Measurements from ENCODE around the gene ATXN1.

The ATXN1 gene

DNA sequence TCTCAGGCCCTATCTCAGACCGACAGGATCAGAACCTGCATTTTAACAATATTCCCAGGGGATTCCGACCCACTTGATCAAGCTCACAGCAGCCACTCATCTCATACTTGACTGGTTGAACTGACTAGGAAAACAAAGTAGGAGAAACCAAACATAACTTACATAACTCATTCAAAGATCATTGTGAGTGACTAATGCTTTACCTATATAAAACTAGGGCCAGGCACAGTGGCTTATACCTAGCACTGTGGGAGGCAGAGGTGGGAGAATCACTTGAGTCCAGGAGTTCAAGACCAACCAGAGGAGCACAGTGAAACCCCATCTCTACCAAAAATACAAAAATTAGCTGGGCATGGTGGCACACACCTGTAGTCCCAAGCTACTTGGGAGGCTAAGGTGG, 251.0 kb downstream of the ATXN1 start:
- Histone ChIP-seq H3K4me3 (ENCODE audit: low read depth in 1 of 2, low read length in 2 of 2) (no peak overlapping the region), H3K9me3 (ENCODE audit: control insufficient read depth in 1 of 2, low read length in 2 of 2) (no peaks in the 10 kb centered on the region), H3K9ac (ENCODE audit: low read depth in 1 of 2, low read length in 2 of 2) (no peak overlapping the region), H3K27ac (ENCODE audit: low read depth, low read length) (no peak overlapping the region), H3K4me1 (ENCODE audit: control insufficient read depth in 1 of 2, insufficient read depth in 2 of 2, low read length in 2 of 2) (peaks cover 10 to 34% of the 10 kb centered on the region in 2 donors), H3K27me3 (ENCODE audit: control insufficient read depth in 1 of 2, insufficient read depth in 2 of 2, low read length in 2 of 2) (no peaks in the 10 kb centered on the region), H3K36me3 (ENCODE audit: control insufficient read depth in 1 of 2, insufficient read depth in 2 of 2, low read length in 2 of 2) (no peaks in the 10 kb centered on the region)

DNA sequence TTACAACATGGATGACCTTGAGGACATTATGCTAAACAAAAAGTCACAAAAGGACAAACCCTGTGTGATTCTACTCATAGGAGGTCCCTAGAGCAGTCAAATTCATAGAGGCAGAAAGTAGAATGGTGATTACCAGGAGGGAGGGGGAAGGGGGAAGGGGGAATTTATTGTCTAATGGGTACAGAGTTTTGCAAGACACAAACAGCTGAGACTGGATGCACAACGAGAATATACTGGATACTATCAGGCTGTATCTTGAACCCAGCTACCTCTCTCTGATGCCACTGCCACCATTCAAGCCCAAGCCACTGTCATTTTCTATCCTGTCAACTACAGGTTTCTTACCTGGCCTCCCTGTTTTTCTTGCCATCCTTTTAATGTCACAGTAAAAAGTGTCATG, 252.3 kb downstream of the ATXN1 start:
- H3K27me3 ChIP-seq (ENCODE audit: control insufficient read depth in 1 of 2, insufficient read depth in 2 of 2, low read length in 2 of 2) = no peaks in the 10 kb centered on the region
- H3K4me1 ChIP-seq (ENCODE audit: control insufficient read depth in 1 of 2, insufficient read depth in 2 of 2, low read length in 2 of 2) = peaks cover 18 to 40% of the 10 kb centered on the region in 2 donors

DNA sequence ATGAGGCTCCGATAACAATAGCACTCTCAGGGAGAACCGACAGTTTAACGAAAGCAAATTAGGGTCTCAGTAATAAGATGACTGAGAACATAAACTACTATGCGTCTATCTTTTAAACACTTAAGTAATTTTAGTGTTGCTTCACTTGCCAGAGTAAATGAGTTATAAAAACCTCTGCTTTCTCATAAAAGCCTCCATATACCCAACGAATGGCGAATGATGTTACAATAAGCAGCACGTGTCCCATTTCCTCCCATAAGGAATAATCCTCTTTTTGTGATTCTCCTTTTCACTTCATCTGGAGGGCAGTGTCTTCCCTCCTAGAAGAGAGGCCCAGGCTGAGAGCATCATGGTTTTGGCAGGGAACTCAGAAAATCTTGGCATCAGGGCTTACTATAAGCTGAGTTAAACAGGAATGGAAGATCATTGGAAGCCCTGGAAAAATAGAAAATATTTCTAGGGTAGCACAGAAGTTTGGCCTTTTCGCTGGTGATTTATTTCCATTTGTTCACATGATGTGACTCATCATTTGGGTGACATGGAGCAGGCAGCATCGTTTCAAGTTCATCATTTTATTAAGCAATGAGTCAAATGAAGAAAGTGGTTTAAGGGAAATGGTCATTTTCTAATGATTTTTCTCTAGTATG, 255.4 kb downstream of the ATXN1 start:
- H3K9me3 ChIP-seq (ENCODE audit: control insufficient read depth in 1 of 2, low read length in 2 of 2) = no peaks in the 10 kb centered on the region
- H3K4me1 ChIP-seq (ENCODE audit: control insufficient read depth in 1 of 2, insufficient read depth in 2 of 2, low read length in 2 of 2) = peaks cover 9 to 11% of the 10 kb centered on the region in 2 donors
- no peak overlapping the region for H3K4me3 ChIP-seq (ENCODE audit: low read depth in 1 of 2, low read length in 2 of 2)
- no peak overlapping the region for H3K27ac ChIP-seq (ENCODE audit: low read depth, low read length)
- no peak overlapping the region for H3K9ac ChIP-seq (ENCODE audit: low read depth in 1 of 2, low read length in 2 of 2)
- no peaks in the 10 kb centered on the region for H3K36me3 ChIP-seq (ENCODE audit: control insufficient read depth in 1 of 2, insufficient read depth in 2 of 2, low read length in 2 of 2)
- H3K27me3 ChIP-seq (ENCODE audit: control insufficient read depth in 1 of 2, insufficient read depth in 2 of 2, low read length in 2 of 2) = no peaks in the 10 kb centered on the region

More for the DNA sequence above, 252.3 kb downstream of the ATXN1 start:
- Histone ChIP-seq H3K27ac (ENCODE audit: low read depth, low read length) (no peak overlapping the region), H3K9ac (ENCODE audit: low read depth in 1 of 2, low read length in 2 of 2) (no peak overlapping the region), H3K4me3 (ENCODE audit: low read depth in 1 of 2, low read length in 2 of 2) (no peak overlapping the region), H3K9me3 (ENCODE audit: control insufficient read depth in 1 of 2, low read length in 2 of 2) (no peaks in the 10 kb centered on the region), H3K36me3 (ENCODE audit: control insufficient read depth in 1 of 2, insufficient read depth in 2 of 2, low read length in 2 of 2) (no peaks in the 10 kb centered on the region)

DNA sequence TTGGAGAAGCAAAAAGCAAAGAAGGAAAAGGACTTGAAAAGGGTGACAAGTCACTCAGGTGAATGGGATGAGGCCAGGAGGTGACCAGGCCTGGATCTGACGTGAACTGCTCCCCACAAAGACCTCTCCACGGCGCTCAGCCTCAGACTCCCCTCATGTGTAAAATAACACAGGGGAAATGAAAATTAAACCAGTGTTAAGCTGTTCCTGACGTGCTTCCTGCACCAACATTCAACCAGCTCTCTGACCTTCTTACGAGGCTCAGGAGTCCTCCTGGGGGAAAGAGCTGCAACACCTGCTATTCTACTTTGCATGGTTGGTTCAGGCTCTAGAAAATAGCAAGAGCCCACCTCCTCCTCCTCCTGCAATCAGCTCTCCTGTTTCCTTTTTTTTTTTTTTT, 256.7 kb downstream of the ATXN1 start:
- no peaks in the 10 kb centered on the region for H3K36me3 ChIP-seq (ENCODE audit: control insufficient read depth in 1 of 2, insufficient read depth in 2 of 2, low read length in 2 of 2)
- H3K27me3 ChIP-seq (ENCODE audit: control insufficient read depth in 1 of 2, insufficient read depth in 2 of 2, low read length in 2 of 2) = no peaks in the 10 kb centered on the region
- peaks cover 9% of the 10 kb centered on the region in 2 donors for H3K4me1 ChIP-seq (ENCODE audit: control insufficient read depth in 1 of 2, insufficient read depth in 2 of 2, low read length in 2 of 2)
- H3K27ac ChIP-seq (ENCODE audit: low read depth, low read length) = no peak overlapping the region
- no peaks in the 10 kb centered on the region for H3K9me3 ChIP-seq (ENCODE audit: control insufficient read depth in 1 of 2, low read length in 2 of 2)
- no peak overlapping the region for H3K9ac ChIP-seq (ENCODE audit: low read depth in 1 of 2, low read length in 2 of 2)
- H3K4me3 ChIP-seq (ENCODE audit: low read depth in 1 of 2, low read length in 2 of 2) = no peak overlapping the region

DNA sequence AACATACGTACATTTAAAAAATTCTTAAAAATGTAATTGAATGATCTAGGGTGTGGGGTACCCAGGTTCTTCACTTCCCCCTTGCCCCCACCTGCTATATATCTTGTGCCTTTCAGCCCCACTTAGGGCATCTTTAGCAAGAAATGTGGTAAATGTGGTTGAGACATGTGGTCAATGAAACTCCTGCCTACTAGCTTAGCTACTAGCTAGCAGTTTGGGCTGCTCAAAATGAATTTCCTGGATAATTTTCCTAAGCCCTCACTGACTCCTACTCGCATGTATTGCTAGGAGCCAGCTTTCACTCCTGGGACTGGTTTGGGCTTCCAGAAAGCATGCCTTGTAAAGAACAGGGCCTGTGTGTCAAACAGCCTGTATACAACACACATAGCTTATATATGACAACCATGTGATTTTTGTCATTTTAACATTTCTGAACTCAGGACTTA, 257.3 kb downstream of the ATXN1 start:
- Histone ChIP-seq H3K4me3 (ENCODE audit: low read depth in 1 of 2, low read length in 2 of 2) (no peak overlapping the region), H3K27ac (ENCODE audit: low read depth, low read length) (no peak overlapping the region), H3K9me3 (ENCODE audit: control insufficient read depth in 1 of 2, low read length in 2 of 2) (no peaks in the 10 kb centered on the region), H3K4me1 (ENCODE audit: control insufficient read depth in 1 of 2, insufficient read depth in 2 of 2, low read length in 2 of 2) (peaks cover 9% of the 10 kb centered on the region in 2 donors), H3K27me3 (ENCODE audit: control insufficient read depth in 1 of 2, insufficient read depth in 2 of 2, low read length in 2 of 2) (no peaks in the 10 kb centered on the region), H3K9ac (ENCODE audit: low read depth in 1 of 2, low read length in 2 of 2) (no peak overlapping the region), H3K36me3 (ENCODE audit: control insufficient read depth in 1 of 2, insufficient read depth in 2 of 2, low read length in 2 of 2) (no peaks in the 10 kb centered on the region)

- H3K4me1 ChIP-seq (ENCODE audit: control insufficient read depth in 1 of 2, insufficient read depth in 2 of 2, low read length in 2 of 2) = peaks cover 9% of the 10 kb centered on the region in 2 donors
Measured at GRCh38 chr6:16503241-16503775, 258.0 kb downstream of the ATXN1 start.

DNA sequence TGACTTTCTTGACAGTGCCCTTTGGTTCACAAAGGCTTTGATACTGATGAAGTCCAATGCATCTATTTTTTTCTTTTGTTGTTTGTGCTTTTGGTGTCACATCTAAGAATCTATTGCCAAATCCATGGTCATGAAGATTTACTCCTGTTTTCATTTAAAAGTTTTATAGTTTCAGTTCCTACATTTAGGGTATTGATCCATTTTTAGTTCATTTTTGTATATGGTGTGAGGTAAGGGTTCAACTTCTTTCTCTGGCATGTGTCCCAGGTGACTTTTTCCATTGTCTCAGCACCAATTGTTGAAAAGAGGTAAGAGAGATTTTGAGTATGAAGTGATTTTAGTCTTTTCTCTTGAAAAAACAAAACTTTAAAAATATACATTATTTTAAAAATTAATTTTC, 262.3 kb downstream of the ATXN1 start:
- H3K9ac ChIP-seq (ENCODE audit: low read depth in 1 of 2, low read length in 2 of 2) = no peak overlapping the region
- no peak overlapping the region for H3K27ac ChIP-seq (ENCODE audit: low read depth, low read length)
- no peak overlapping the region for H3K4me3 ChIP-seq (ENCODE audit: low read depth in 1 of 2, low read length in 2 of 2)
- H3K36me3 ChIP-seq (ENCODE audit: control insufficient read depth in 1 of 2, insufficient read depth in 2 of 2, low read length in 2 of 2) = no peaks in the 10 kb centered on the region
- peaks cover 0 to 5% of the 10 kb centered on the region in 2 donors for H3K4me1 ChIP-seq (ENCODE audit: control insufficient read depth in 1 of 2, insufficient read depth in 2 of 2, low read length in 2 of 2)
- no peaks in the 10 kb centered on the region for H3K27me3 ChIP-seq (ENCODE audit: control insufficient read depth in 1 of 2, insufficient read depth in 2 of 2, low read length in 2 of 2)
- H3K9me3 ChIP-seq (ENCODE audit: control insufficient read depth in 1 of 2, low read length in 2 of 2) = no peaks in the 10 kb centered on the region

More at GRCh38 chr6:16503241-16503775, 258.0 kb downstream of the ATXN1 start:
- Histone ChIP-seq H3K36me3 (ENCODE audit: control insufficient read depth in 1 of 2, insufficient read depth in 2 of 2, low read length in 2 of 2) (no peaks in the 10 kb centered on the region), H3K4me3 (ENCODE audit: low read depth in 1 of 2, low read length in 2 of 2) (no peak overlapping the region), H3K9ac (ENCODE audit: low read depth in 1 of 2, low read length in 2 of 2) (no peak overlapping the region), H3K27me3 (ENCODE audit: control insufficient read depth in 1 of 2, insufficient read depth in 2 of 2, low read length in 2 of 2) (no peaks in the 10 kb centered on the region), H3K9me3 (ENCODE audit: control insufficient read depth in 1 of 2, low read length in 2 of 2) (no peaks in the 10 kb centered on the region), H3K27ac (ENCODE audit: low read depth, low read length) (no peak overlapping the region)

- no peaks in the 10 kb centered on the region for H3K27me3 ChIP-seq (ENCODE audit: control insufficient read depth in 1 of 2, insufficient read depth in 2 of 2, low read length in 2 of 2)
- no peaks in the 10 kb centered on the region for H3K9me3 ChIP-seq (ENCODE audit: control insufficient read depth in 1 of 2, low read length in 2 of 2)
- H3K27ac ChIP-seq (ENCODE audit: low read depth, low read length) = no peak overlapping the region
- H3K36me3 ChIP-seq (ENCODE audit: control insufficient read depth in 1 of 2, insufficient read depth in 2 of 2, low read length in 2 of 2) = no peaks in the 10 kb centered on the region
- H3K9ac ChIP-seq (ENCODE audit: low read depth in 1 of 2, low read length in 2 of 2) = no peak overlapping the region
- peaks cover 0 to 5% of the 10 kb centered on the region in 2 donors for H3K4me1 ChIP-seq (ENCODE audit: control insufficient read depth in 1 of 2, insufficient read depth in 2 of 2, low read length in 2 of 2)
- H3K4me3 ChIP-seq (ENCODE audit: low read depth in 1 of 2, low read length in 2 of 2) = no peak overlapping the region
Measured at GRCh38 chr6:16498237-16498636, 263.0 kb downstream of the ATXN1 start.

GRCh38 chr6:16496991-16497801, 264.1 kb downstream of the ATXN1 start:
- Histone ChIP-seq H3K4me3 (ENCODE audit: low read depth in 1 of 2, low read length in 2 of 2) (no peak overlapping the region), H3K36me3 (ENCODE audit: control insufficient read depth in 1 of 2, insufficient read depth in 2 of 2, low read length in 2 of 2) (no peaks in the 10 kb centered on the region), H3K4me1 (ENCODE audit: control insufficient read depth in 1 of 2, insufficient read depth in 2 of 2, low read length in 2 of 2) (peaks cover 0 to 5% of the 10 kb centered on the region in 2 donors), H3K9me3 (ENCODE audit: control insufficient read depth in 1 of 2, low read length in 2 of 2) (no peaks in the 10 kb centered on the region), H3K27me3 (ENCODE audit: control insufficient read depth in 1 of 2, insufficient read depth in 2 of 2, low read length in 2 of 2) (no peaks in the 10 kb centered on the region), H3K27ac (ENCODE audit: low read depth, low read length) (no peak overlapping the region), H3K9ac (ENCODE audit: low read depth in 1 of 2, low read length in 2 of 2) (no peak overlapping the region)

DNA sequence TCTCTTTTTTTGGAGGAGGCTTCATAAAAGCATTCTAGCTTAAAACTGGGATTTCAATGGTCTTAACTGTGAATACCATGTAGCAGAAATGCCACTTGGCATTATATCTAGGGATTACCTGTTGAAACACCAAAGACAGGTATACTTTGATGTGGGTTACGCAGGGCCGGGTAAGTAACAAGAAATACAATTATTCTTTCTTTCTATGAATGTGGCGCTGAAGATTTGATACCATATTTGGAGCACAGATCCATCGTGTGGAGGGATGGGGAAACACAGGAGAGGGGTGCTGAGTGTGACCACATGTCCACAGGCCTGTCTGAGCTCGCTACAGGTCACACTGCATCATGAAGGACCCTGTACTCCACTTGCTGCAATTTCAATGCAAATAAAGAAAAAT, 265.1 kb downstream of the ATXN1 start:
- Histone ChIP-seq H3K9ac (ENCODE audit: low read depth in 1 of 2, low read length in 2 of 2) (no peak overlapping the region), H3K27me3 (ENCODE audit: control insufficient read depth in 1 of 2, insufficient read depth in 2 of 2, low read length in 2 of 2) (no peaks in the 10 kb centered on the region), H3K36me3 (ENCODE audit: control insufficient read depth in 1 of 2, insufficient read depth in 2 of 2, low read length in 2 of 2) (no peaks in the 10 kb centered on the region), H3K4me3 (ENCODE audit: low read depth in 1 of 2, low read length in 2 of 2) (no peak overlapping the region), H3K9me3 (ENCODE audit: control insufficient read depth in 1 of 2, low read length in 2 of 2) (no peaks in the 10 kb centered on the region), H3K27ac (ENCODE audit: low read depth, low read length) (no peak overlapping the region), H3K4me1 (ENCODE audit: control insufficient read depth in 1 of 2, insufficient read depth in 2 of 2, low read length in 2 of 2) (peaks cover 5% of the 10 kb centered on the region in 2 donors)

Measured in duodenal mucosa (tissue), 2 donors.